ENCODE measurements around the gene HTR1B.

HTR1B gene

GRCh38 chr6:77440206-77440976, 22.9 kb downstream of the HTR1B start:
- H3K4me3 ChIP-seq (ENCODE audit: low read length): no peak overlapping the region
- H3K27me3 ChIP-seq (ENCODE audit: low read depth, low read length): no peaks in the 10 kb centered on the region
- no peak overlapping the region for H3K27ac ChIP-seq (ENCODE audit: low read length)
- no peaks in the 10 kb centered on the region for H3K36me3 ChIP-seq (replicated peaks; ENCODE audit: low read depth, low read length)
- no peak overlapping the region for H3K9ac ChIP-seq (ENCODE audit: low read length)
- no peaks in the 10 kb centered on the region for H3K9me3 ChIP-seq (ENCODE audit: insufficient read depth, low read length)
- H4K20me1 ChIP-seq (ENCODE audit: insufficient read depth, low read length): no peaks in the 10 kb centered on the region
- no peak for TF ChIP-seq CTCF (IDR thresholded peaks at IDR 0.05; ENCODE audit: low read depth, low read length)
- TF ChIP-seq EZH2phosphoT487 (IDR thresholded peaks at IDR 0.05; ENCODE audit: low read depth): no peak
- no peak overlapping the region for H3K4me2 ChIP-seq (ENCODE audit: low read length)
- H3K79me2 ChIP-seq (ENCODE audit: low read length): no peaks in the 10 kb centered on the region
- H2AFZ ChIP-seq (ENCODE audit: low read depth, low read length): no peak overlapping the region
- no peaks in the 10 kb centered on the region for H3K4me1 ChIP-seq (ENCODE audit: low read length)

- Histone ChIP-seq H3K27me3 (ENCODE audit: low read depth, low read length) (no peaks in the 10 kb centered on the region), H3K4me3 (ENCODE audit: low read length) (no peak overlapping the region), H3K36me3 (replicated peaks; ENCODE audit: low read depth, low read length) (no peaks in the 10 kb centered on the region), H3K4me1 (ENCODE audit: low read length) (no peaks in the 10 kb centered on the region), H2AFZ (ENCODE audit: low read depth, low read length) (no peak overlapping the region), H3K4me2 (ENCODE audit: low read length) (no peak overlapping the region), H3K9me3 (ENCODE audit: insufficient read depth, low read length) (no peaks in the 10 kb centered on the region), H4K20me1 (ENCODE audit: insufficient read depth, low read length) (no peaks in the 10 kb centered on the region), H3K79me2 (ENCODE audit: low read length) (no peaks in the 10 kb centered on the region), H3K27ac (ENCODE audit: low read length) (no peak overlapping the region), H3K9ac (ENCODE audit: low read length) (no peak overlapping the region)
- no peak for TF ChIP-seq EZH2phosphoT487 (IDR thresholded peaks at IDR 0.05; ENCODE audit: low read depth)
- no peak for TF ChIP-seq CTCF (IDR thresholded peaks at IDR 0.05; ENCODE audit: low read depth, low read length)
Observed at GRCh38 chr6:77433888-77434287, 29.4 kb downstream of the HTR1B start.

- Histone ChIP-seq H2AFZ (ENCODE audit: low read depth, low read length) (no peak overlapping the region), H4K20me1 (ENCODE audit: insufficient read depth, low read length) (no peaks in the 10 kb centered on the region), H3K27me3 (ENCODE audit: low read depth, low read length) (no peaks in the 10 kb centered on the region), H3K9ac (ENCODE audit: low read length) (no peak overlapping the region), H3K4me3 (ENCODE audit: low read length) (no peak overlapping the region), H3K4me1 (ENCODE audit: low read length) (no peaks in the 10 kb centered on the region), H3K9me3 (ENCODE audit: insufficient read depth, low read length) (no peaks in the 10 kb centered on the region), H3K79me2 (ENCODE audit: low read length) (no peaks in the 10 kb centered on the region), H3K4me2 (ENCODE audit: low read length) (no peak overlapping the region), H3K36me3 (replicated peaks; ENCODE audit: low read depth, low read length) (no peaks in the 10 kb centered on the region), H3K27ac (ENCODE audit: low read length) (no peak overlapping the region)
- TF ChIP-seq EZH2phosphoT487 (IDR thresholded peaks at IDR 0.05; ENCODE audit: low read depth) (no peak), CTCF (IDR thresholded peaks at IDR 0.05; ENCODE audit: low read depth, low read length) (no peak)
Observed at GRCh38 chr6:77430504-77430903, 32.8 kb downstream of the HTR1B start.

- H3K4me2 ChIP-seq (ENCODE audit: low read length): no peak overlapping the region
- H3K4me1 ChIP-seq (ENCODE audit: low read length): no peaks in the 10 kb centered on the region
- no peaks in the 10 kb centered on the region for H3K79me2 ChIP-seq (ENCODE audit: low read length)
- TF ChIP-seq EZH2phosphoT487 (IDR thresholded peaks at IDR 0.05; ENCODE audit: low read depth): no peak
- TF ChIP-seq CTCF (IDR thresholded peaks at IDR 0.05; ENCODE audit: low read depth, low read length): no peak
- H2AFZ ChIP-seq (ENCODE audit: low read depth, low read length): no peak overlapping the region
- no peaks in the 10 kb centered on the region for H3K36me3 ChIP-seq (replicated peaks; ENCODE audit: low read depth, low read length)
- no peak overlapping the region for H3K27ac ChIP-seq (ENCODE audit: low read length)
- no peak overlapping the region for H3K9ac ChIP-seq (ENCODE audit: low read length)
- no peak overlapping the region for H3K4me3 ChIP-seq (ENCODE audit: low read length)
- H4K20me1 ChIP-seq (ENCODE audit: insufficient read depth, low read length): no peaks in the 10 kb centered on the region
- H3K27me3 ChIP-seq (ENCODE audit: low read depth, low read length): no peaks in the 10 kb centered on the region
- no peaks in the 10 kb centered on the region for H3K9me3 ChIP-seq (ENCODE audit: insufficient read depth, low read length)
Observed at GRCh38 chr6:77425671-77426070, 37.6 kb downstream of the HTR1B start.
